HepG2 (cell line): ENCODE data around the gene MSI2. TPM values are rescaled to one million over a fixed set of nuclear protein-coding genes. Genes with fewer than 3 reads are reported as not detected.

ENCODE experiments used
- JUND ChIP-seq: sonication (generic); formaldehyde crosslinking; IDR thresholded peaks from 2 replicates; pipeline ENCODE4 v1.8.0; 2022; ENCODE audit warnings: mild to moderate bottlenecking, missing genetic modification reagents
- KDM3A ChIP-seq: IDR thresholded peaks from 2 replicates; pipeline ENCODE4 v1.6.1; 2018; ENCODE audit warnings: low read depth, missing compliant biosample characterization
- RELA ChIP-seq: sonication (generic); formaldehyde crosslinking; IDR thresholded peaks from 2 replicates; pipeline ENCODE4 v1.4.0; 2020; ENCODE audit warnings: missing genetic modification reagents
- ZC3H4 ChIP-seq: sonication (generic); formaldehyde crosslinking; IDR thresholded peaks from 2 replicates; pipeline ENCODE4 v1.4.0; 2020; ENCODE audit warnings: missing genetic modification reagents, borderline replicate concordance
- polyA plus RNA-seq, 8 experiments: library from polyadenylated mRNA; depleted of rRNA in 3 of 8; stranded (reverse) in 7 of 8; unstranded in 1 of 8; fragments of >200 nt; fragmentation: Illumina TruSeq in 4 of 8; extraction: Trizol in 4 of 8; gene quantifications; 2 replicates each; pipeline versions ENCODE4 v1.2.1 to v1.2.3, GENCODE V29; 2011 to 2016; ENCODE audit warnings: low read depth in 4 of 8, missing spikeins in 1 of 8, mixed read lengths in 1 of 8; ENCODE audit not compliant: insufficient read depth in 1 of 8
- total RNA-seq, 5 experiments: library from RNA; depleted of rRNA; stranded (reverse); fragments of >200 nt; fragmentation: Illumina TruSeq; extraction: Trizol; gene quantifications; 2 replicates each; pipeline ENCODE4 v1.2.3, GENCODE V29; 2016; ENCODE audit warnings: low read depth in 1 of 5
- TF ChIP-seq, protein P1 (sequence below), 2 experiments: fragments of 450-650 bp in 1 of 2; sonication (generic) in 1 of 2; formaldehyde crosslinking in 1 of 2; IDR thresholded peaks; 2 replicates each; pipeline versions ENCODE4 v1.6.1 to v1.8.0; 2016 to 2022; ENCODE audit warnings: antibody characterized with exemption in 1 of 2, mild to moderate bottlenecking in 1 of 2, missing genetic modification reagents in 1 of 2
- TF ChIP-seq, protein P2 (sequence below): fragments of 450-650 bp; IDR thresholded peaks from 2 replicates; pipeline ENCODE4 v1.6.1; 2016

MSI2 gene
- total and polyA plus RNA-seq, 2 of the 13 experiments (the other 11 are each of a cell fraction or from before 2014, with no cell fraction given): 77.5 to 78.4 TPM

DNA sequence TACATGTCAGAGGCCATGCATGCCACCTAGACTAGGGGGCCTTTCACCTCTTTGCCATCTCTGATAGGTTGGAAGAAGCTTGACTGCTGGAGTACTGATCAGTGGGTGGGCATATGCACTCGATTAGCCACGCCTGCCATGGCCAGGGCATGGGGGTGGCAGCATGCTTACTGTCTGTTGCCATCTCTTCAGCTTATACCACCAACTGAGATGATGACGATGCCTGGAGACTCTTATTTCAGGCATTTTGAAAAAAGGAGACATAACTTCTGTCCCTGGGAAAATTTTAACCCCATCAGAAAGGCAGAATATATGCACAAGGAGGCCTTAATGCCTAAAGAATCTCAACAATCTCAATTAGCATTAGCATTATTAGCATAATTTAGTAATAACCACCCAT, 60.8 kb downstream of the MSI2 start (continued):
- TF ChIP-seq, protein P1, sequence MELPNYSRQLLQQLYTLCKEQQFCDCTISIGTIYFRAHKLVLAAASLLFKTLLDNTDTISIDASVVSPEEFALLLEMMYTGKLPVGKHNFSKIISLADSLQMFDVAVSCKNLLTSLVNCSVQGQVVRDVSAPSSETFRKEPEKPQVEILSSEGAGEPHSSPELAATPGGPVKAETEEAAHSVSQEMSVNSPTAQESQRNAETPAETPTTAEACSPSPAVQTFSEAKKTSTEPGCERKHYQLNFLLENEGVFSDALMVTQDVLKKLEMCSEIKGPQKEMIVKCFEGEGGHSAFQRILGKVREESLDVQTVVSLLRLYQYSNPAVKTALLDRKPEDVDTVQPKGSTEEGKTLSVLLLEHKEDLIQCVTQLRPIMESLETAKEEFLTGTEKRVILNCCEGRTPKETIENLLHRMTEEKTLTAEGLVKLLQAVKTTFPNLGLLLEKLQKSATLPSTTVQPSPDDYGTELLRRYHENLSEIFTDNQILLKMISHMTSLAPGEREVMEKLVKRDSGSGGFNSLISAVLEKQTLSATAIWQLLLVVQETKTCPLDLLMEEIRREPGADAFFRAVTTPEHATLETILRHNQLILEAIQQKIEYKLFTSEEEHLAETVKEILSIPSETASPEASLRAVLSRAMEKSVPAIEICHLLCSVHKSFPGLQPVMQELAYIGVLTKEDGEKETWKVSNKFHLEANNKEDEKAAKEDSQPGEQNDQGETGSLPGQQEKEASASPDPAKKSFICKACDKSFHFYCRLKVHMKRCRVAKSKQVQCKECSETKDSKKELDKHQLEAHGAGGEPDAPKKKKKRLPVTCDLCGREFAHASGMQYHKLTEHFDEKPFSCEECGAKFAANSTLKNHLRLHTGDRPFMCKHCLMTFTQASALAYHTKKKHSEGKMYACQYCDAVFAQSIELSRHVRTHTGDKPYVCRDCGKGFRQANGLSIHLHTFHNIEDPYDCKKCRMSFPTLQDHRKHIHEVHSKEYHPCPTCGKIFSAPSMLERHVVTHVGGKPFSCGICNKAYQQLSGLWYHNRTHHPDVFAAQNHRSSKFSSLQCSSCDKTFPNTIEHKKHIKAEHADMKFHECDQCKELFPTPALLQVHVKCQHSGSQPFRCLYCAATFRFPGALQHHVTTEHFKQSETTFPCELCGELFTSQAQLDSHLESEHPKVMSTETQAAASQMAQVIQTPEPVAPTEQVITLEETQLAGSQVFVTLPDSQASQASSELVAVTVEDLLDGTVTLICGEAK (IDR thresholded peaks at IDR 0.05): no peak
- TF ChIP-seq, protein P1 (CRISPR knock-in tag; IDR thresholded peaks at IDR 0.05): no peak
- TF ChIP-seq, protein P2, sequence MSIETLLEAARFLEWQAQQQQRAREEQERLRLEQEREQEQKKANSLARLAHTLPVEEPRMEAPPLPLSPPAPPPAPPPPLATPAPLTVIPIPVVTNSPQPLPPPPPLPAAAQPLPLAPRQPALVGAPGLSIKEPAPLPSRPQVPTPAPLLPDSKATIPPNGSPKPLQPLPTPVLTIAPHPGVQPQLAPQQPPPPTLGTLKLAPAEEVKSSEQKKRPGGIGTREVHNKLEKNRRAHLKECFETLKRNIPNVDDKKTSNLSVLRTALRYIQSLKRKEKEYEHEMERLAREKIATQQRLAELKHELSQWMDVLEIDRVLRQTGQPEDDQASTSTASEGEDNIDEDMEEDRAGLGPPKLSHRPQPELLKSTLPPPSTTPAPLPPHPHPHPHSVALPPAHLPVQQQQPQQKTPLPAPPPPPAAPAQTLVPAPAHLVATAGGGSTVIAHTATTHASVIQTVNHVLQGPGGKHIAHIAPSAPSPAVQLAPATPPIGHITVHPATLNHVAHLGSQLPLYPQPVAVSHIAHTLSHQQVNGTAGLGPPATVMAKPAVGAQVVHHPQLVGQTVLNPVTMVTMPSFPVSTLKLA: no peak
- no peak for TF ChIP-seq JUND (CRISPR knock-in tag)
- TF ChIP-seq ZC3H4 (CRISPR knock-in tag): no peak
- TF ChIP-seq RELA (CRISPR knock-in tag): no peak
- TF ChIP-seq KDM3A (CRISPR knock-in tag): no peak
